ENCODE results near the gene ZBTB7A.

ZBTB7A gene

GRCh38 chr19:4023600-4024398 lies 42.9 kb downstream of the ZBTB7A start:
- no peak for TF ChIP-seq CTCF (IDR thresholded peaks at IDR 0.05; ENCODE audit: control insufficient read depth, extremely low read depth, insufficient read depth)
- DNase-seq (ENCODE audit: low read depth) = no peak
- H3K4me3 ChIP-seq (ENCODE audit: low read depth, low read length) = no peak overlapping the region

GRCh38 chr19:4019578-4019977 lies 47.1 kb downstream of the ZBTB7A start:
- DNase-seq (ENCODE audit: low read depth) = no peak
- TF ChIP-seq CTCF (IDR thresholded peaks at IDR 0.05; ENCODE audit: control insufficient read depth, extremely low read depth, insufficient read depth) = no peak
- H3K4me3 ChIP-seq (ENCODE audit: low read depth, low read length) = no peak overlapping the region

- H3K4me3 ChIP-seq (ENCODE audit: low read depth, low read length) = no peak overlapping the region
- no peak for TF ChIP-seq CTCF (IDR thresholded peaks at IDR 0.05; ENCODE audit: control insufficient read depth, extremely low read depth, insufficient read depth)
- no peak for DNase-seq (ENCODE audit: low read depth)
These were observed 47.8 kb downstream of the ZBTB7A start for GRCh38 chr19:4018775-4019504.

GRCh38 chr19:4018140-4018613 lies 48.5 kb downstream of the ZBTB7A start:
- no peak overlapping the region for H3K4me3 ChIP-seq (ENCODE audit: low read depth, low read length)
- no peak for DNase-seq (ENCODE audit: low read depth)
- no peak for TF ChIP-seq CTCF (IDR thresholded peaks at IDR 0.05; ENCODE audit: control insufficient read depth, extremely low read depth, insufficient read depth)

- no peak for TF ChIP-seq CTCF (IDR thresholded peaks at IDR 0.05; ENCODE audit: control insufficient read depth, extremely low read depth, insufficient read depth)
- no peak for DNase-seq (ENCODE audit: low read depth)
- H3K4me3 ChIP-seq (ENCODE audit: low read depth, low read length) = no peak overlapping the region
These were observed 49.6 kb downstream of the ZBTB7A start for GRCh38 chr19:4016903-4017638.

- DNase-seq (ENCODE audit: low read depth) = no peak
- no peak for TF ChIP-seq CTCF (IDR thresholded peaks at IDR 0.05; ENCODE audit: control insufficient read depth, extremely low read depth, insufficient read depth)
- no peak overlapping the region for H3K4me3 ChIP-seq (ENCODE audit: low read depth, low read length)
These were observed 50.2 kb downstream of the ZBTB7A start for GRCh38 chr19:4016486-4016885.
